PFSK-1 (cell line): ENCODE data around the gene PRDX3.

ENCODE experiments used
- FOXP2 ChIP-seq: optimal IDR thresholded peaks from 2 replicates; pipeline ENCODE3; 2011; ENCODE audit warnings: borderline replicate concordance, control low read depth, inconsistent platforms; ENCODE audit not compliant: insufficient read depth; ENCODE audit errors: extremely low read length, extremely low read depth
- POLR2AphosphoS5 ChIP-seq: IDR thresholded peaks from 2 replicates; pipeline ENCODE4 v1.6.1; 2012; ENCODE audit warnings: low read depth, mild to moderate bottlenecking, control low read depth, low read length, moderate library complexity
- REST ChIP-seq, 2 experiments: IDR thresholded peaks; 2 replicates each; pipeline versions ENCODE4 v1.6.1 to v1.8.0; 2011 to 2012; ENCODE audit warnings: low read depth in 2 of 2, low read length in 2 of 2, control low read depth in 1 of 2, inconsistent platforms in 1 of 2, mild to moderate bottlenecking in 1 of 2, moderate library complexity in 1 of 2; ENCODE audit not compliant: insufficient read depth in 1 of 2
- SIN3A ChIP-seq: IDR thresholded peaks from 2 replicates; pipeline ENCODE4 v1.6.1; 2012; ENCODE audit warnings: mild to moderate bottlenecking, low read length, moderate library complexity, borderline replicate concordance; ENCODE audit not compliant: insufficient read depth
- TAF1 ChIP-seq: IDR thresholded peaks from 2 replicates; pipeline ENCODE4 v1.6.1; 2012; ENCODE audit warnings: low read length, control low read depth, borderline replicate concordance; ENCODE audit not compliant: insufficient read depth

Gene PRDX3

GRCh38 chr10:119183664-119184412 is 5.2 kb upstream of the PRDX3 start:
- no peak for TF ChIP-seq REST (IDR thresholded peaks at IDR 0.05; ENCODE audit: insufficient read depth in 1 of 2, low read depth in 2 of 2, low read length in 2 of 2)
- TF ChIP-seq TAF1 = no peak
- TF ChIP-seq FOXP2 = no peak
- no peak for TF ChIP-seq SIN3A
- no peak for TF ChIP-seq POLR2AphosphoS5

GRCh38 chr10:119177708-119178371 is 772 bp downstream of the PRDX3 start:
- TF ChIP-seq TAF1 = no peak
- TF ChIP-seq POLR2AphosphoS5 = no peak
- TF ChIP-seq FOXP2 = no peak
- no peak for TF ChIP-seq REST (IDR thresholded peaks at IDR 0.05; ENCODE audit: insufficient read depth in 1 of 2, low read depth in 2 of 2, low read length in 2 of 2)
- no peak for TF ChIP-seq SIN3A

GRCh38 chr10:119176166-119176565 is 2.4 kb downstream of the PRDX3 start:
- TF ChIP-seq TAF1 = no peak
- no peak for TF ChIP-seq REST (IDR thresholded peaks at IDR 0.05; ENCODE audit: insufficient read depth in 1 of 2, low read depth in 2 of 2, low read length in 2 of 2)
- no peak for TF ChIP-seq SIN3A
- TF ChIP-seq POLR2AphosphoS5 = no peak
- no peak for TF ChIP-seq FOXP2

- TF ChIP-seq POLR2AphosphoS5 (no peak), TAF1 (no peak), REST (IDR thresholded peaks at IDR 0.05; ENCODE audit: insufficient read depth in 1 of 2, low read depth in 2 of 2, low read length in 2 of 2) (no peak), SIN3A (no peak), FOXP2 (no peak)
Measured at GRCh38 chr10:119174109-119174508, 4.5 kb downstream of the PRDX3 start.
